NCI-H82 (cell line): Measurements from ENCODE around the gene PCDHB11.
A peak's percentile ranks its signal among the peaks of the same experiment; 100 is the strongest.
"Not testable (repeated sequence)": the region's sequence is repeated elsewhere in the genome, so short reads cannot be mapped to it uniquely, and the experiment has no call there.

ENCODE experiments used
- DNase-seq: peaks from one replicate; lab custom pipeline; 2025; lab: John Stamatoyannopoulos, UW

PCDHB11 gene

DNA sequence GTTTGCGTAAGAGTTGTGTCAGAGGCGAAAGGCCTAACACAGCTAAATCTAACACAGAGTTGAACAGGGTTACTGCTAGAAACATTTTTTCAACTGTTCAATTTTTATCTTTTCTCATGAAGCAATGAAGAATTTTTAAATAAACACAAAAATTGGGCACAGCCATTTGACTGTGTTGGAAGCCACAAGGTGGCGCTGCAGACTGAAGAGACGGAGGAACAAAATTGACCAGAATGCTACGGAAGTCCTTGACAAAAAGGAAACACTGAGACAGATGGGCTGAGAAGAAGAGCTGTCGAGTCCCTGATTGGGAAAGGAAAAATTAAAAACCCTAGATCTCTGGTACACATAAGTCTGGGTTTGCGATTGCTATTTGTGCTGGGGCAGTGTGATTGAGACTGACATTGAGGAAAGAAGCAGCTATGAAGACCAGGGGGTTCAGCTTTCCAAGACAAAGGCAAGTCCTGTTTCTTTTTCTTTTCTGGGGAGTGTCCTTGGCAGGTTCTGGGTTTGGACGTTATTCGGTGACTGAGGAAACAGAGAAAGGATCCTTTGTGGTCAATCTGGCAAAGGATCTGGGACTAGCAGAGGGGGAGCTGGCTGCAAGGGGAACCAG, 12.4 kb upstream of the PCDHB11 start, which contains the start of gene PCDHB9:
Gene PCDHB9, plus strand, starts transcription at position 265 of the 616 bp plus-strand sequence. Its CDS starts 158 bp downstream, at position 423.
- DNase-seq: peak; percentile 50

DNA sequence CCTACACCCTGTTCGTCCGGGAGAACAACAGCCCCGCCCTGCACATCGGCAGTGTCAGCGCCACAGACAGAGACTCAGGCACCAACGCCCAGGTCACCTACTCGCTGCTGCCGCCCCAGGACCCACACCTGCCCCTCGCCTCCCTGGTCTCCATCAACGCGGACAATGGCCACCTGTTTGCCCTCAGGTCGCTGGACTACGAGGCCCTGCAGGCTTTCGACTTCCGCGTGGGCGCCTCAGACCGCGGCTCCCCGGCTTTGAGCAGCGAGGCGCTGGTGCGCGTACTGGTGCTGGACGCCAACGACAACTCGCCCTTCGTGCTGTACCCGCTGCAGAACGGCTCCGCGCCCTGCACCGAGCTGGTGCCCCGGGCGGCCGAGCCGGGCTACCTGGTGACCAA, 10.7 kb upstream of the PCDHB11 start:
- not testable (repeated sequence) for DNase-seq

DNA sequence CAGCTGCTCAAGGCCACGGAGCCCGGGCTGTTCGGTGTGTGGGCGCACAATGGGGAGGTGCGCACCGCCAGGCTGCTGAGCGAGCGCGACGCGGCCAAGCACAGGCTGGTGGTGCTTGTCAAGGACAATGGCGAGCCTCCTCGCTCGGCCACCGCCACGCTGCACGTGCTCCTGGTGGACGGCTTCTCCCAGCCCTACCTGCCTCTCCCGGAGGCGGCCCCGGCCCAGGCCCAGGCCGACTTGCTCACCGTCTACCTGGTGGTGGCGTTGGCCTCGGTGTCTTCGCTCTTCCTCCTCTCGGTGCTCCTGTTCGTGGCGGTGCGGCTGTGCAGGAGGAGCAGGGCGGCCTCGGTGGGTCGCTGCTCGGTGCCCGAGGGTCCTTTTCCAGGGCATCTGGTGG, 10.3 kb upstream of the PCDHB11 start:
- DNase-seq: not testable (repeated sequence)

DNA sequence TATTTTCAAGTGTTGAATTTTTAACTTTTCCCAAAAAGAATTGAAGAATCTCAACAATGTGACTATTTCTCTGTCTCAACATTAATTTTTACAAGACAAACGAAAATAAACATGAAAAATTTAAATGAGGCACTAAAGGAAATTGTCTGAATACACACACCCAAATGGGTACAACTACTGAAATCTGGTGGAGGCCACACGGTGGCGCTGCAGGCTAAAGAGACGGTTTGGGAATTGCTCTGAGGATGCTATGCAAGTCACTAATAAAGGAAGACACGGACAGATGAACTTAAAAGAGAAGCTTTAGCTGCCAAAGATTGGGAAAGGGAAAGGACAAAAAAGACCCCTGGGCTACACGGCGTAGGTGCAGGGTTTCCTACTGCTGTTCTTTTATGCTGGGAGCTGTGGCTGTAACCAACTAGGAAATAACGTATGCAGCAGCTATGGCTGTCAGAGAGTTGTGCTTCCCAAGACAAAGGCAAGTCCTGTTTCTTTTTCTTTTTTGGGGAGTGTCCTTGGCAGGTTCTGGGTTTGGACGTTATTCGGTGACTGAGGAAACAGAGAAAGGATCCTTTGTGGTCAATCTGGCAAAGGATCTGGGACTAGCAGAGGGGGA, 7.2 kb upstream of the PCDHB11 start, which contains the start of gene PCDHB10:
Gene PCDHB10, plus strand, starts transcription at position 244 of the 616 bp plus-strand sequence. Its CDS starts 200 bp downstream, at position 444.
- DNase-seq: peak; percentile 60

DNA sequence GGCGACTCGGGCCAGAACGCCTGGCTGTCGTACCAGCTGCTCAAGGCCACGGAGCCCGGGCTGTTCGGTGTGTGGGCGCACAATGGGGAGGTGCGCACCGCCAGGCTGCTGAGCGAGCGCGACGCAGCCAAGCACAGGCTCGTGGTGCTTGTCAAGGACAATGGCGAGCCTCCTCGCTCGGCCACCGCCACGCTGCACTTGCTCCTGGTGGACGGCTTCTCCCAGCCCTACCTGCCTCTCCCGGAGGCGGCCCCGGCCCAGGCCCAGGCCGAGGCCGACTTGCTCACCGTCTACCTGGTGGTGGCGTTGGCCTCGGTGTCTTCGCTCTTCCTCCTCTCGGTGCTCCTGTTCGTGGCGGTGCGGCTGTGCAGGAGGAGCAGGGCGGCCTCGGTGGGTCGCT, 5.1 kb upstream of the PCDHB11 start:
- not testable (repeated sequence) for DNase-seq

DNA sequence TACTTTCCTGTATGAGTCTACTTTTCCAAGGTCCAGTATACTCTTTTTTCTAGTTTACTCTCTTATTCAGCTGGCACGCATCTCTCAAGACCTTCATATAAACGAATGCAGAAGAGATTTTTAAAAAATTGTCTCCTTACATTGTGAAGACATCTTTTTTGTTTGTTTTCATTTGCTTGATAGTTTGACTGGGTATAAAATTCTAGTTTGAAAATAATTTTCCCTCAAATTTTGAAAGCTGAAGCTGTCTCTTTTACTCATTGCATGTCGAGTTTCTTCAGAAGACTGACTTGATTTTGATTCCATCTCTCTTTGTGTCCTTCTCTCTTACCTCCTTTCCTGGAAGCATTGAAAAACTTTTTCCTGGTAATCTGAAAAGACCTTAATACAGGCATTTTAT, 3.1 kb upstream of the PCDHB11 start:
- DNase-seq: no peak

DNA sequence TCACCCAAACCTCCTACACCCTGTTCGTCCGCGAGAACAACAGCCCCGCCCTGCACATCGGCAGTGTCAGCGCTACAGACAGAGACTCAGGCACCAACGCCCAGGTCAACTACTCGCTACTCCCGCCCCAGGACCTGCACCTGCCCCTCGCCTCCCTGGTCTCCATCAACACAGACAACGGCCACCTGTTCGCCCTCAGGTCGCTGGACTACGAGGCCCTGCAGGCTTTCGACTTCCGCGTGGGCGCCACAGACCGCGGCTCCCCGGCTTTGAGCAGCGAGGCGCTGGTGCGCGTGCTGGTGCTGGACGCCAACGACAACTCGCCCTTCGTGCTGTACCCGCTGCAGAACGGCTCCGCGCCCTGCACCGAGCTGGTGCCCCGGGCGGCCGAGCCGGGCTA, 1.7 kb downstream of the PCDHB11 start:
- not testable (repeated sequence) for DNase-seq

DNA sequence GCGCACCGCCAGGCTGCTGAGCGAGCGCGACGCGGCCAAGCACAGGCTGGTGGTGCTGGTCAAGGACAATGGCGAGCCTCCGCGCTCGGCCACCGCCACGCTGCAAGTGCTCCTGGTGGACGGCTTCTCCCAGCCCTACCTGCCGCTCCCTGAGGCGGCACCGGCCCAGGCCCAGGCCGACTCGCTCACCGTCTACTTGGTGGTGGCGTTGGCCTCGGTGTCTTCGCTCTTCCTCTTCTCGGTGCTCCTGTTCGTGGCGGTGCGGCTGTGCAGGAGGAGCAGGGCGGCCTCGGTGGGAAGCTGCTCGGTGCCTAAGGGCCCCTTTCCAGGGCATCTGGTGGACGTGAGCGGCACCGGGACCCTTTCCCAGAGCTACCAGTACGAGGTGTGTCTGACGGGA, 2.2 kb downstream of the PCDHB11 start:
- not testable (repeated sequence) for DNase-seq

DNA sequence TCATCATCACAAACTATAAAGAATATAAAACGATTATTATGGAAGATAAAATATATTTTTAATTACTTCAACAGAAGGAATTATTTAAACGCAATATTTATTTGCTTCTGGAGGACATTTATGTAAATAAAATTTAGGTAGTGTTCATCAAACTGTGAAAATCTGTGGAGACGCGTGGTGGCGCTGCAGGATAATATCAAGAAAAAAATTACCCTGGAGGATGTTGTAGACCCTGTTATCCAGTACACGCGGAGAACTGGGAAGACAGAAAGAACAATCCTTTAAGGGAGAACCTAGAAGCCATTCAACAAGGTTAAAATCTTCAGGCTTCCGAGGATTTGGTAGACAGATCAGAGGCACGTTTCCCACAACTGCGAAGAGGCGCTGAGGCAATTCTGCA, 9.1 kb downstream of the PCDHB11 start, which contains the start of gene PCDHB12:
Gene PCDHB12, plus strand, starts transcription at position 242 of the 400 bp plus-strand sequence. CDS start 189 bp downstream, outside the sequence.
- peak; percentile 52 for DNase-seq

DNA sequence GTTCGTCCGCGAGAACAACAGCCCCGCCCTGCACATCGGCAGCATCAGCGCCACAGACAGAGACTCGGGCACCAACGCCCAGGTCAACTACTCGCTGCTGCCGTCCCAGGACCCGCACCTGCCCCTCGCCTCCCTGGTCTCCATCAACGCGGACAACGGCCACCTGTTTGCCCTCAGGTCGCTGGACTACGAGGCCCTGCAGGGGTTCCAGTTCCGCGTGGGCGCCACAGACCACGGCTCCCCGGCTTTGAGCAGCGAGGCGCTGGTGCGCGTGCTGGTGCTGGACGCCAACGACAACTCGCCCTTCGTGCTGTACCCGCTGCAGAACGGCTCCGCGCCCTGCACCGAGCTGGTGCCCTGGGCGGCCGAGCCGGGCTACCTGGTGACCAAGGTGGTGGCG, 10.9 kb downstream of the PCDHB11 start:
- DNase-seq: not testable (repeated sequence)

DNA sequence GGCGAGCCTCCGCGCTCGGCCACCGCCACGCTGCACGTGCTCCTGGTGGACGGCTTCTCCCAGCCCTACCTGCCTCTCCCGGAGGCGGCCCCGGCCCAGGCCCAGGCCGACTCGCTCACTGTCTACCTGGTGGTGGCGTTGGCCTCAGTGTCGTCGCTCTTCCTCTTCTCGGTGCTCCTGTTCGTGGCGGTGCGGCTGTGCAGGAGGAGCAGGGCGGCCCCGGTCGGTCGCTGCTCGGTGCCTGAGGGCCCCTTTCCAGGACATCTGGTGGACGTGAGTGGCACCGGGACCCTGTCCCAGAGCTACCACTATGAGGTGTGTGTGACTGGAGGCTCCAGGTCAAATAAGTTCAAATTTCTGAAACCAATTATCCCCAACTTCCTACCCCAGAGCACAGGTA, 11.4 kb downstream of the PCDHB11 start:
- DNase-seq: not testable (repeated sequence)

DNA sequence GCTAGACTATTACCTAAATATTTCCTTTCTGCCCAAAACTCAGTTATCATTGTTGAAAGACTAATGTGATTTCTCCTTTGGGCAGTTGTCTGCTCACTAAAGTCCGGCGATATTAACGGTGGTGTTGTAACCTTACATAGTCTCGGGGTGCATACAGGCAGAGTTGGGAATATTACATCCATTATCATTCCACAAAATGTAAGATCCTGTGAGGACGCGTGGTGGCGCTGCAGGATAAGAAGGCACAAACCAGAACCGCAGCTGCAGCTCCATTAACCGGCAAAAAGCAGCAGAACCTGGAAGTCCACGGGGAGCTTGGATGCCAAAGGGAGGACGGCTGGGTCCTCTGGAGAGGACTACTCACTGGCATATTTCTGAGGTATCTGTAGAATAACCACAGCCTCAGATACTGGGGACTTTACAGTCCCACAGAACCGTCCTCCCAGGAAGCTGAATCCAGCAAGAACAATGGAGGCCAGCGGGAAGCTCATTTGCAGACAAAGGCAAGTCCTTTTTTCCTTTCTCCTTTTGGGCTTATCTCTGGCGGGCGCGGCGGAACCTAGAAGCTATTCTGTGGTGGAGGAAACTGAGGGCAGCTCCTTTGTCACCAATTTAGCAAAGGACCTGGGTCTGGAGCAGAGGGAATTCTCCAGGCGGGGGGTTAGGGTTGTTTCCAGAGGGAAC, 14.4 kb downstream of the PCDHB11 start, which contains the start of gene PCDHB13:
Gene PCDHB13, plus strand, starts transcription at position 264 of the 684 bp plus-strand sequence. Its CDS starts 205 bp downstream, at position 469.
- peak; percentile 17 for DNase-seq

DNA sequence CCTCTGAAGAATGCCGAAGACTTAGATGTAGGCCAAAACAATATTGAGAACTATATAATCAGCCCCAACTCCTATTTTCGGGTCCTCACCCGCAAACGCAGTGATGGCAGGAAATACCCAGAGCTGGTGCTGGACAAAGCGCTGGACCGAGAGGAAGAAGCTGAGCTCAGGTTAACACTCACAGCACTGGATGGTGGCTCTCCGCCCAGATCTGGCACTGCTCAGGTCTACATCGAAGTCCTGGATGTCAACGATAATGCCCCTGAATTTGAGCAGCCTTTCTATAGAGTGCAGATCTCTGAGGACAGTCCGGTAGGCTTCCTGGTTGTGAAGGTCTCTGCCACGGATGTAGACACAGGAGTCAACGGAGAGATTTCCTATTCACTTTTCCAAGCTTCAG, 15.2 kb downstream of the PCDHB11 start:
- not testable (repeated sequence) for DNase-seq

DNA sequence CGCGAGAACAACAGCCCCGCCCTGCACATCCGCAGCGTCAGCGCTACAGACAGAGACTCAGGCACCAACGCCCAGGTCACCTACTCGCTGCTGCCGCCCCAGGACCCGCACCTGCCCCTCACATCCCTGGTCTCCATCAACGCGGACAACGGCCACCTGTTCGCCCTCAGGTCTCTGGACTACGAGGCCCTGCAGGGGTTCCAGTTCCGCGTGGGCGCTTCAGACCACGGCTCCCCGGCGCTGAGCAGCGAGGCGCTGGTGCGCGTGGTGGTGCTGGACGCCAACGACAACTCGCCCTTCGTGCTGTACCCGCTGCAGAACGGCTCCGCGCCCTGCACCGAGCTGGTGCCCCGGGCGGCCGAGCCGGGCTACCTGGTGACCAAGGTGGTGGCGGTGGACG, 16.1 kb downstream of the PCDHB11 start:
- not testable (repeated sequence) for DNase-seq

DNA sequence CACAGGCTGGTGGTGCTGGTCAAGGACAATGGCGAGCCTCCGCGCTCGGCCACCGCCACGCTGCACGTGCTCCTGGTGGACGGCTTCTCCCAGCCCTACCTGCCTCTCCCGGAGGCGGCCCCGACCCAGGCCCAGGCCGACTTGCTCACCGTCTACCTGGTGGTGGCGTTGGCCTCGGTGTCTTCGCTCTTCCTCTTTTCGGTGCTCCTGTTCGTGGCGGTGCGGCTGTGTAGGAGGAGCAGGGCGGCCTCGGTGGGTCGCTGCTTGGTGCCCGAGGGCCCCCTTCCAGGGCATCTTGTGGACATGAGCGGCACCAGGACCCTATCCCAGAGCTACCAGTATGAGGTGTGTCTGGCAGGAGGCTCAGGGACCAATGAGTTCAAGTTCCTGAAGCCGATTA, 16.6 kb downstream of the PCDHB11 start:
- DNase-seq: not testable (repeated sequence)

DNA sequence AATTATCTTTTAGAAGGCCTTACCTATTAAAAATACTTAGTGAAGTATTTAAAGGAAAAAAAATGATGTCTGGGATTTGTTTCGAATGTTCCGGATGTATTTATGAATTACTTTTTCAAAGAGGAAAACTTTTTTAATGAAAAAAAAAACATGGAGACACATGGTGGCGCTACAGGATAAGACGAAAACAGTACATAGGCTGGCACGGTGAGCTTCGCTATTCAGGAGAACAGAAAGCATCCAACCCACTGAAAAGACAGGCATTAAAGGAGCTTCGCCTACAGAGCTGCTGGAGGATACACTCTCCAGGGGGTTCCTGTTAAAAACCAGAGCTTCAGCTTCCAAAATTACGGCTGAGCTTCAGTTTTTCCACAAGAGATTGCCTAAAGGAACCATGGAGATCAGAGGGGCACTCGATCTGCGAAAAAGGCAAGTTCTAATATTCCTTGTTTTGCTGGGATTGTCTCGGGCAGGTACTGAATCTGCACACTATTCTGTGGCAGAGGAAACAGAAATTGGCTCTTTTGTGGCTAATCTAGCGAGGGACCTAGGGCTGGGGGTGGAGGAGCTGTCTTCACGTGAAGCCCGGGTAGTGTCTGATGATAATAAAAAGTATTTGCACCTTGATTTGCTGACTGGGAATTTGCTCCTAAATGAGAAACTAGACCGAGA, 23.8 kb downstream of the PCDHB11 start, which contains the start of gene PCDHB14:
Gene PCDHB14, plus strand, starts transcription at position 232 of the 672 bp plus-strand sequence. Its CDS starts 163 bp downstream, at position 395.
- peak; percentile 73 for DNase-seq

DNA sequence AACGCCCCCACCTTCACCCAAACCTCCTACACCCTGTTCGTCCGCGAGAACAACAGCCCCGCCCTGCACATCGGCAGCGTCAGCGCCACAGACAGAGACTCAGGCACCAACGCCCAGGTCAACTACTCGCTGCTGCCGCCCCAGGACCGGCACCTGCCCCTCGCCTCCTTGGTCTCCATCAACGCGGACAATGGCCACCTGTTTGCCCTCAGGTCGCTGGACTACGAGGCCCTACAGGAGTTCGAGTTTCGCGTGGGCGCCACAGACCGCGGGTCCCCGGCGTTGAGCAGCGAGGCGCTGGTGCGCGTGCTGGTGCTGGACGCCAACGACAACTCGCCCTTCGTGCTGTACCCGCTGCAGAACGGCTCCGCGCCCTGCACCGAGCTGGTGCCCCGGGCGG, 25.4 kb downstream of the PCDHB11 start:
- not testable (repeated sequence) for DNase-seq

DNA sequence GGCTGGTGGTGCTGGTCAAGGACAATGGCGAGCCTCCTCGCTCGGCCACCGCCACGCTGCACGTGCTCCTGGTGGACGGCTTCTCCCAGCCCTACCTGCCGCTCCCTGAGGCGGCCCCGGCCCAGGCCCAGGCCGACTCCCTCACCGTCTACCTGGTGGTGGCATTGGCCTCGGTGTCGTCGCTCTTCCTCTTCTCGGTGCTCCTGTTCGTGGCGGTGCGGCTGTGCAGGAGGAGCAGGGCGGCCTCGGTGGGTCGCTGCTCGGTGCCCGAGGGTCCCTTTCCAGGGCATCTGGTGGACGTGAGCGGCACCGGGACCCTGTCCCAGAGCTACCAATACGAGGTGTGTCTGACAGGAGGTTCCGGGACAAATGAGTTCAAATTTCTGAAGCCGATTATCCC, 26.0 kb downstream of the PCDHB11 start:
- not testable (repeated sequence) for DNase-seq

DNA sequence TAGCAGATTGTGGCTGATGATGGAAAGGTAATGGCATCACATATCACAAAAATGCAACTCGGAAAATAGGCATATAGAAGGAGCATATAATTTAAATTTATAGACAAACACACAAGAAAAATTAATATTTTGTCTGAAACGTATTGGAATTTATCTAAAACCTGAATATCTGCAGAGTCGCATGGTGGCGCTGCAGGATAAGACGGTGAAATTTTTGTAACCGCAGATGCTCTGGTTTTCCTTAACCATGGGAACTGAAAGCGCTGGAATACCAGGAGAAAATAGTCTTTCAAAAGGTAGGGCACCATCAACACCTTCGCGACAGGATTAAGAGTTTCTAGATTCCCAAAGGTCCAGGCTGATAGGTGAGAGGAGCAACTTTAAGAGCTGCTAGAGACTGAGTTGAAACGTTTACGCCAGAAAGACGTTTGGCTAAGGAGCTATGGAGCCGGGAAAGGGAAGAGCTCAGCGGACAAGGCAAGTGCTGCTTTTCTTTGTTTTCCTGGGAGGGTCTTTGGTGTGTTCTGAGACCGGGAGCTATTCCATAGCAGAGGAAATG, 34.8 kb downstream of the PCDHB11 start:
- DNase-seq: peak; percentile 24

DNA sequence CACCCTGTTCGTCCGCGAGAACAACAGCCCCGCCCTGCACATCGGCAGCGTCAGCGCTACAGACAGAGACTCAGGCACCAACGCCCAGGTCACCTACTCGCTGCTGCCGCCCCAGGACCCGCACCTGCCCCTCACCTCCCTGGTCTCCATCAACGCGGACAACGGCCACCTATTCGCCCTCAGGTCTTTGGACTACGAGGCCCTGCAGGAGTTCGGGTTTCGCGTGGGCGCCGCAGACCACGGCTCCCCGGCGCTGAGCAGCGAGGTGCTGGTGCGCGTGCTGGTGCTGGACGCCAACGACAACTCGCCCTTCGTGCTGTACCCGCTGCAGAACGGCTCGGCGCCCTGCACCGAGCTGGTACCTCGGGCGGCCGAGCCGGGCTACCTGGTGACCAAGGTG, 36.5 kb downstream of the PCDHB11 start:
- not testable (repeated sequence) for DNase-seq

DNA sequence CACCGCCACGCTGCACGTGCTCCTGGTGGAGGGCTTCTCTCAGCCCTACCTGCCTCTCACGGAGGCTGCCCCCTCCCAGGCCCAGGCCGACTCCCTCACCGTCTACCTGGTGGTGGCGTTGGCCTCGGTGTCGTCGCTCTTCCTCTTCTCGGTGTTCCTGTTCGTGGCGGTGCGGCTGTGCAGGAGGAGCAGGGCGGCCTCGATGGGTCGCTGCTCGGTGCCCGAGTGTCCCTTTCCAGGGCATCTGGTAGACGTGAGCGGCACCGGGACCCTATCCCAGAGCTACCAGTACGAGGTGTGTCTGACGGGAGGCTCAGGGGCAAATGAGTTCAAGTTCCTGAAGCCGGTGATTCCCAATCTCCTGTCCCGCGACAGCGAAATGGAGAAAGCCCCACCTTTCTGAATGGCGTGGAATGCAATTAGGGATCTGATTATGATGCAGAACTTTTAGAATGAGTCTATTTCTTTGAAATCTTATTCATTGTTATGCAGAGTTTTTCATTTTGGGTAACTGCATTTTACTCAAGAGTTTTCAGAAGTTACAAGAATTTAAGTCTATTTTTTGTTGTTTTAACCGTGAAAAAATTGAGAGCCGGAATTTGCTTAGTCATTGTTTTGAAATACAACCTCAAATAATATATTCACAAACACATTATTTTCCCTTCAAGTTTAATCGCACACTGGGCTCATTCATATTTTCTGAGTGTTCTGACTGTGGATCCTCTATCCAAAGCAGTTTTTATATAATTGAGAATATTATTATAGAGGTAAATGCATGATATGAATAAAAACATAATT, 37.3 kb downstream of the PCDHB11 start:
- no peak for DNase-seq
